Ectodermal cell (in vitro differentiated cells): ENCODE results near the gene DNAJA3.

Experiments
- H3K27ac ChIP-seq: 2 replicates; pipeline ENCODE4 v1.7.0; 2013; ENCODE audit warnings: mild to moderate bottlenecking, low read depth, low read length; ENCODE audit not compliant: insufficient read depth, poor library complexity, severe bottlenecking
- H3K27me3 ChIP-seq: 2 replicates; pipeline ENCODE4 v1.7.0; 2013; ENCODE audit warnings: mild to moderate bottlenecking, low read length; ENCODE audit not compliant: insufficient read depth, control insufficient read depth, poor library complexity, severe bottlenecking
- H3K36me3 ChIP-seq: one replicate; pipeline ENCODE4 v1.7.0; 2013; ENCODE audit warnings: low read length; ENCODE audit not compliant: control insufficient read depth, insufficient read depth
- H3K4me1 ChIP-seq: one replicate; pipeline ENCODE4 v1.7.0; 2013; ENCODE audit warnings: low read length; ENCODE audit not compliant: control insufficient read depth, insufficient read depth
- H3K4me3 ChIP-seq: 2 replicates; pipeline ENCODE4 v1.7.0; 2013; ENCODE audit warnings: low read depth, low read length, control low read depth; ENCODE audit not compliant: insufficient read depth
- H3K9me3 ChIP-seq: 2 replicates; pipeline ENCODE4 v1.7.0; 2013; ENCODE audit warnings: mild to moderate bottlenecking, low read length, moderate library complexity; ENCODE audit not compliant: control insufficient read depth
- WGBS, 2 experiments: methylation state at CpG; one replicate each; pipeline ENCODE4 v1.1.7; 2013; ENCODE audit warnings: missing lambda C conversion rate in 2 of 2; 5-methylcytosine and 5-hydroxymethylcytosine counted together

Gene DNAJA3

GRCh38 chr16:4399001-4399730 is 26.5 kb upstream of the DNAJA3 start:
- H3K36me3 ChIP-seq = no peaks in the 10 kb centered on the region
- 95% methylated on average over 9 of the region's 9 CpGs for WGBS, 2 experiments
- H3K4me3 ChIP-seq = no peak overlapping the region
- H3K27me3 ChIP-seq = no peaks in the 10 kb centered on the region
- H3K27ac ChIP-seq = no peak overlapping the region
- H3K9me3 ChIP-seq = no peaks in the 10 kb centered on the region
- no peaks in the 10 kb centered on the region for H3K4me1 ChIP-seq

GRCh38 chr16:4401094-4401501 is 24.6 kb upstream of the DNAJA3 start:
- WGBS, 2 experiments = 94 to 98% methylated on average over 12 of the region's 12 CpGs

GRCh38 chr16:4401510-4401909 is 24.2 kb upstream of the DNAJA3 start:
- 94 to 95% methylated on average over 12 of the region's 12 CpGs for WGBS, 2 experiments
- Histone ChIP-seq H3K27me3 (no peaks in the 10 kb centered on the region), H3K4me1 (no peaks in the 10 kb centered on the region), H3K9me3 (no peaks in the 10 kb centered on the region), H3K4me3 (no peak overlapping the region), H3K36me3 (no peaks in the 10 kb centered on the region), H3K27ac (no peak overlapping the region)

More at GRCh38 chr16:4401094-4401501, 24.6 kb upstream of the DNAJA3 start:
- no peaks in the 10 kb centered on the region for H3K36me3 ChIP-seq
- H3K27ac ChIP-seq = no peak overlapping the region
- H3K9me3 ChIP-seq = no peaks in the 10 kb centered on the region
- H3K27me3 ChIP-seq = no peaks in the 10 kb centered on the region
- H3K4me1 ChIP-seq = no peaks in the 10 kb centered on the region
- no peak overlapping the region for H3K4me3 ChIP-seq

GRCh38 chr16:4402439-4403132 is 23.1 kb upstream of the DNAJA3 start:
- Histone ChIP-seq H3K4me1 (no peaks in the 10 kb centered on the region), H3K36me3 (no peaks in the 10 kb centered on the region), H3K27me3 (no peaks in the 10 kb centered on the region), H3K9me3 (no peaks in the 10 kb centered on the region), H3K4me3 (no peak overlapping the region), H3K27ac (no peak overlapping the region)
- WGBS, 2 experiments = 32% methylated on average over 29 of the region's 29 CpGs

GRCh38 chr16:4403133-4403949 is 22.3 kb upstream of the DNAJA3 start:
- H3K4me1 ChIP-seq = no peaks in the 10 kb centered on the region
- 88 to 89% methylated on average over 24 of the region's 24 CpGs for WGBS, 2 experiments
- no peaks in the 10 kb centered on the region for H3K36me3 ChIP-seq
- no peak overlapping the region for H3K4me3 ChIP-seq
- H3K27ac ChIP-seq = no peak overlapping the region
- no peaks in the 10 kb centered on the region for H3K9me3 ChIP-seq
- H3K27me3 ChIP-seq = no peaks in the 10 kb centered on the region

GRCh38 chr16:4404247-4404966 is 21.3 kb upstream of the DNAJA3 start:
- no peaks in the 10 kb centered on the region for H3K9me3 ChIP-seq
- H3K4me3 ChIP-seq = no peak overlapping the region
- H3K27me3 ChIP-seq = no peaks in the 10 kb centered on the region
- 57 to 59% methylated on average over 20 of the region's 20 CpGs for WGBS, 2 experiments
- H3K4me1 ChIP-seq = no peaks in the 10 kb centered on the region
- no peaks in the 10 kb centered on the region for H3K36me3 ChIP-seq
- H3K27ac ChIP-seq = no peak overlapping the region

- WGBS, 2 experiments = 89 to 90% methylated on average over 24 of the region's 24 CpGs
- H3K36me3 ChIP-seq = no peaks in the 10 kb centered on the region
- H3K4me3 ChIP-seq = no peak overlapping the region
- no peaks in the 10 kb centered on the region for H3K4me1 ChIP-seq
- H3K27ac ChIP-seq = no peak overlapping the region
- H3K27me3 ChIP-seq = no peaks in the 10 kb centered on the region
- no peaks in the 10 kb centered on the region for H3K9me3 ChIP-seq
Observed at GRCh38 chr16:4404967-4405696, 20.5 kb upstream of the DNAJA3 start.

- Histone ChIP-seq H3K4me1 (no peaks in the 10 kb centered on the region), H3K27me3 (no peaks in the 10 kb centered on the region), H3K9me3 (no peaks in the 10 kb centered on the region), H3K27ac (no peak overlapping the region), H3K36me3 (no peaks in the 10 kb centered on the region), H3K4me3 (no peak overlapping the region)
- 89 to 90% methylated on average over 22 of the region's 22 CpGs for WGBS, 2 experiments
Observed at GRCh38 chr16:4407543-4408322, 17.9 kb upstream of the DNAJA3 start.

GRCh38 chr16:4408323-4408690 is 17.4 kb upstream of the DNAJA3 start:
- H3K27ac ChIP-seq = no peak overlapping the region
- H3K9me3 ChIP-seq = no peaks in the 10 kb centered on the region
- 92 to 93% methylated on average over 10 of the region's 10 CpGs for WGBS, 2 experiments
- no peak overlapping the region for H3K4me3 ChIP-seq
- no peaks in the 10 kb centered on the region for H3K36me3 ChIP-seq
- no peaks in the 10 kb centered on the region for H3K27me3 ChIP-seq
- no peaks in the 10 kb centered on the region for H3K4me1 ChIP-seq
